Spinal cord (tissue), 10 donors: Measurements from ENCODE around the gene TTC9. TPM values are rescaled to one million over a fixed set of nuclear protein-coding genes. Genes with fewer than 3 reads are reported as not detected.

Experiments
- DNase-seq, 6 donors: peaks; one replicate each; pipeline versions ENCODE4 v3.0.0 to v3.0.0-alpha.2; 2013 to 2015; ENCODE audit warnings: low spot score in 6 of 6, low read depth in 4 of 6
- H3K27ac ChIP-seq: one replicate; pipeline ENCODE4 v1.5.1; 2013; ENCODE audit warnings: low read depth, low read length, control low read depth
- H3K27me3 ChIP-seq: one replicate; pipeline ENCODE4 v1.6.1; 2013; ENCODE audit warnings: low read length; ENCODE audit not compliant: control insufficient read depth, insufficient read depth
- H3K36me3 ChIP-seq: one replicate; pipeline ENCODE4 v1.6.1; 2013; ENCODE audit warnings: low read length; ENCODE audit not compliant: control insufficient read depth, insufficient read depth
- H3K4me1 ChIP-seq: one replicate; pipeline ENCODE4 v1.6.1; 2013; ENCODE audit warnings: low read length; ENCODE audit not compliant: control insufficient read depth, insufficient read depth
- H3K4me3 ChIP-seq: one replicate; pipeline ENCODE4 v1.5.1; 2013; ENCODE audit warnings: low read depth, low read length, control low read depth
- H3K9me3 ChIP-seq: one replicate; pipeline ENCODE4 v1.6.1; 2013; ENCODE audit warnings: low read length; ENCODE audit not compliant: control insufficient read depth, insufficient read depth
- WGBS: methylation state at CpG from one replicate; pipeline ENCODE4 v1.1.5; 2013; ENCODE audit warnings: missing lambda C conversion rate; ENCODE audit not compliant: insufficient coverage; 5-methylcytosine and 5-hydroxymethylcytosine counted together
- long read RNA-seq, 4 donors: transcript quantifications; one replicate each; lab custom pipeline, GENCODE V29; 2026
- polyA plus RNA-seq, 2 donors: library from polyadenylated mRNA; unstranded; fragments of 120-200 nt; gene quantifications; one replicate each; pipeline ENCODE4 v1.2.1, GENCODE V29; 2013; ENCODE audit not compliant: insufficient read length in 2 of 2
- total RNA-seq, 2 donors: library from RNA; depleted of rRNA in 1 of 2; stranded (reverse); fragments of 120-200 nt in 1 of 2; fragments of >200 nt in 1 of 2; gene quantifications; one replicate each; pipeline versions ENCODE4 v1.2.3 to v1.2.4, GENCODE V29; 2013 to 2014
- donor health status: healthy.

Gene TTC9
- total RNA-seq (10 to 100 TPM; 10.0 to 15.8 TPM), polyA plus RNA-seq (10 to 100 TPM; 34.4 to 41.1 TPM)
- long read RNA-seq, donor 1, full-length matches to known transcripts = 25 of 35 reads
- long read RNA-seq, donor 1, partial matches to known transcripts = 10 of 35 reads
- long read RNA-seq, donor 1, other reads (novel, unspliced or antisense) = 0 of 35 reads
- long read RNA-seq, donor 2, full-length matches to known transcripts = 9 of 14 reads
- long read RNA-seq, donor 2, partial matches to known transcripts = 5 of 14 reads
- long read RNA-seq, donor 2, other reads (novel, unspliced or antisense) = 0 of 14 reads
- long read RNA-seq, donor 3, full-length matches to known transcripts = 13 of 20 reads
- long read RNA-seq, donor 3, partial matches to known transcripts = 7 of 20 reads
- long read RNA-seq, donor 3, other reads (novel, unspliced or antisense) = 0 of 20 reads
- long read RNA-seq, donor 4, full-length matches to known transcripts = 6 of 6 reads
- long read RNA-seq, donor 4, partial matches to known transcripts = 0 of 6 reads
- long read RNA-seq, donor 4, other reads (novel, unspliced or antisense) = 0 of 6 reads

DNA sequence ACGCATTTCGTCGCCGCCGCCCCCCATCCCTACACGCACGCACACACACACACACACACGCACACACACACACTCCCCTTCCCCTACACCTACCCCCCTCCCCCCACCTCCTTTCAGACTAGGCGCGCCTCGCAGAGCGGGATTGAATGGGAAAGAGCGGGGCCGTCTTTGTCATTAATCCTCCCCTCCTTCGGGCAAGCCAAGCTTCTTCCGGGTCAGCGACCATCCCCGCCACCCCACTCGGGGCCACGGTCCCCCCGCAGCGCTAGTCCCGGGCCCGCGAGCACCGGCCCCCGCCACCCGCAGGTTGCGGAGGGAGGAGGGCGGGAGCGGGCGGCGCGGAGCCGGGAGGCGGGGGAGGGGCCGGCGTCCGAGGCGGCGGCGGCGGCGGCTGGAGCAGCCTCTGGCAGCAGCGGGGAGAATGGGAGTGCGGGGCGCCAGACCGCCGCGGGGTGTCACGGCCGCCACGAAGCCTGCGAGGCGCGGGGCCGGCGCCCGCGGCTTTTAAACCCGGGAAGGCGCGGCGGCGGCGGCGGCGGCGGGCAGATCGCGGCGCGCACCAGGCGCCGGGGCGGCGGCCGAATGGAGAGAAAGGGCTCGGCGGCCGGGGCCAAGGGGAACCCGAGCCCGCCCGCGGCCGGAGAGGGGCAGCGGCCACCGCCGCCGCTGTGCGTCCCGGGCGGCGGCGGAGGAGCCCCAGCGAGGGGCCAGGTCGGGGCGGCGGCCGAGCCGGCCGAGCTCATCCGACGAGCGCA lies at the start of gene TTC9:
TTC9 (plus strand) TSS at position 369 of the 755 bp plus-strand sequence; CDS start at position 583, 214 bp downstream.
- Histone ChIP-seq H3K9me3 (no peaks in the 10 kb centered on the region), H3K27me3 (peaks cover 6% of the 10 kb centered on the region), H3K4me3 (peak within 1 kb of the TSS; percentile 55), H3K36me3 (no peaks in the 10 kb centered on the region), H3K27ac (peak within 1 kb of the TSS; percentile 33), H3K4me1 (peaks cover 31% of the 10 kb centered on the region)
- under 1% methylated on average over 95 of the region's 105 CpGs for WGBS
- DNase-seq = peak in 2 of 6 donors; percentile 79 to 88

DNA sequence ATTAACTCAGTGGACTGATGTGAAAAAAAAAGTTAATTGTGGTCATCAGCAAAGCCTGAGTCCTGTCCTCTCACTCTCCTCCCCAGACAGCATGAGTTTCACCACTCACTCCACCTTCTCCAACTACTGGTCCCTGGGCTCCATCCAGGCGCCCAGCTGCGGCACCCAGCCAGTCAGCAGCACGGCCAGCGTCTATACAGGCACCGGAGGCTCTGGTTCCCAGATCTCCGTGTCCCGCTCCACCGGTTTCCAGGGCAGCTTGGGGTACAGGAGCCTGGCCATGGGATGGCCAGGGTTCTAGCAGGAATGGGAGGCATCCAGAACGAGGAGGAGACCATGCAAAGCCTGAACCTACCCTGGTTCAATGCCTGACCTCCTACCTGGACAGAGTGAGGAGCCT lies 47.3 kb upstream of the TTC9 start:
- Histone ChIP-seq H3K27ac (no peak overlapping the region), H3K36me3 (peaks cover 27% of the 10 kb centered on the region), H3K4me1 (no peaks in the 10 kb centered on the region), H3K27me3 (no peaks in the 10 kb centered on the region), H3K4me3 (no peak overlapping the region), H3K9me3 (no peaks in the 10 kb centered on the region)
- no peak for DNase-seq
- WGBS = 96% methylated on average over 9 of the region's 9 CpGs

DNA sequence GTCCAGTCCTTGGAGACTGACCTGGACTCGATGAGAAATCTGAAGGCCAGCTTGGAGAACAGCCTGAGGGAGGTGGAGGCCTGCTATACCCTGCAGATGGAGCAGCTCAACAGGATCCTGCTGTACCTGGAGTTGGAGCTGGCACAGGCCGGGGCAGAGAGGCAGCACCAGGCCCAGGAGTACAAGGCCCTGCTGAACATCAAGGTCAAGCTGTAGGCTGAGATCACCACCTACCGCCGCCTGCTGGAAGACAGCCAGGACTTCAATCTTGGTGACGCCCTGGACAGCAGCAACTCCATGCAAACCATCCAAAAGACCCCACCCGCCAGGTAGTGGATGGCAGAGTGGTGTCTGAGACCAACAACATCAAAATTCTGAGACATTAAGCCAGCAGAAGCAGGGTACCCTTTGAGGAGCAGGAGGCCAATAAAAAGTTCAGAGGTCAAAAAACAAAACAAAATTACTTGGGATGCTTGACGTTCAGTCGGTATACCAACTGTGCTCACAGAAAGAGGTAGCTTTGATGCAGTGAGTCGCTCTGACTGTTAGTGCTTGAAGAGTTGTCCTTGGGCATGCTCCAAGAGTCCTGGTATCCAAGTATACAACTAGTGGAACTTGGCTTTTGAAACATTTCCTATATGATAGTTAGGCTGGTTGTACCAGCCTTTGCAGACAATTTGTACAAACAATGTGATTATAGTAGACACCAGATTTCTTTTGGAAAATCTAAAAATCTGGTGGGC lies 46.1 kb upstream of the TTC9 start:
- Histone ChIP-seq H3K27ac (no peak overlapping the region), H3K4me1 (no peaks in the 10 kb centered on the region), H3K4me3 (no peak overlapping the region), H3K9me3 (no peaks in the 10 kb centered on the region), H3K27me3 (no peaks in the 10 kb centered on the region), H3K36me3 (peaks cover 27% of the 10 kb centered on the region)
- WGBS = 96% methylated on average over 8 of the region's 9 CpGs
- DNase-seq = no peak

DNA sequence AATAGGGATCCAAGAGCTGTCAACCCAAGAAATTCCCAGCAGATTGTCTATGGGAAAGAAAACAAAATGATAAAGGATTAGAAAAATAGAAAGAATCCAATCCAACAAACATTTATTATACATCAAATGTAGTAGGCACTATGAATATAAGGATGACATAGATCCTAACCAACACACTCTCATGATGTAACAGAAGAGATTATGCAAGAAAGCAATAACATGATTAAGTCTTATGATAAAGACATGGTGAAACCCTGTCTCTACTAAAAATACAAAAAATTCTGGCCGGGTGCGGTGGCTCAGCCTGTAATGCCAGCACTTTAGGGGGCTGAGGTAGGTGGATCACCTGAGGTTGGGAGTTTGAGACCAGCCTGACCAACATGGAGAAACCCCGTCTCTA lies 44.0 kb upstream of the TTC9 start:
- WGBS = no CpG with 5 or more reads among the region's 3 CpGs
- Histone ChIP-seq H3K36me3 (peaks cover 22% of the 10 kb centered on the region), H3K4me1 (no peaks in the 10 kb centered on the region), H3K27me3 (no peaks in the 10 kb centered on the region), H3K9me3 (no peaks in the 10 kb centered on the region), H3K27ac (no peak overlapping the region), H3K4me3 (no peak overlapping the region)
- no peak for DNase-seq

DNA sequence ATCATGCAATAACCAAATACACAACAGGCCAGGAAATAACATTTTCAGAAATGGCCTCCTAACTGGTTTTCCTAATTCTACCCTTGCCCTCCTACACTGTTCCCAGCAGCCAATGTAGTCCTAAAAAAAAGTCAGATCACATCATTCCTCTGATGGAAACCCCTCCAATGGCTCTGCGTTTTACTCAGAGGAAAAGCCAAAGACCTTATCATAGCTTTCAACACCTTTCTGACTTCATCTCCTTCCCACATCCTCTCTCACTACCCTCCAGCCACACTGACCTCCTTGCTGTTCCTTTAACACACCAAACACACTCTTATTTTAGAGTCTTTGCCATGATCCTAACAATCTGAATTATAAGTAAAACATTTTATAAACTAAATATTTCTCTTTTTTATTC lies 42.4 kb upstream of the TTC9 start:
- H3K4me1 ChIP-seq = no peaks in the 10 kb centered on the region
- no peaks in the 10 kb centered on the region for H3K27me3 ChIP-seq
- no peaks in the 10 kb centered on the region for H3K9me3 ChIP-seq
- WGBS = 40% methylated on average over 1 of the region's 1 CpG
- no peak overlapping the region for H3K4me3 ChIP-seq
- peaks cover 14% of the 10 kb centered on the region for H3K36me3 ChIP-seq
- no peak overlapping the region for H3K27ac ChIP-seq
- DNase-seq = no peak

DNA sequence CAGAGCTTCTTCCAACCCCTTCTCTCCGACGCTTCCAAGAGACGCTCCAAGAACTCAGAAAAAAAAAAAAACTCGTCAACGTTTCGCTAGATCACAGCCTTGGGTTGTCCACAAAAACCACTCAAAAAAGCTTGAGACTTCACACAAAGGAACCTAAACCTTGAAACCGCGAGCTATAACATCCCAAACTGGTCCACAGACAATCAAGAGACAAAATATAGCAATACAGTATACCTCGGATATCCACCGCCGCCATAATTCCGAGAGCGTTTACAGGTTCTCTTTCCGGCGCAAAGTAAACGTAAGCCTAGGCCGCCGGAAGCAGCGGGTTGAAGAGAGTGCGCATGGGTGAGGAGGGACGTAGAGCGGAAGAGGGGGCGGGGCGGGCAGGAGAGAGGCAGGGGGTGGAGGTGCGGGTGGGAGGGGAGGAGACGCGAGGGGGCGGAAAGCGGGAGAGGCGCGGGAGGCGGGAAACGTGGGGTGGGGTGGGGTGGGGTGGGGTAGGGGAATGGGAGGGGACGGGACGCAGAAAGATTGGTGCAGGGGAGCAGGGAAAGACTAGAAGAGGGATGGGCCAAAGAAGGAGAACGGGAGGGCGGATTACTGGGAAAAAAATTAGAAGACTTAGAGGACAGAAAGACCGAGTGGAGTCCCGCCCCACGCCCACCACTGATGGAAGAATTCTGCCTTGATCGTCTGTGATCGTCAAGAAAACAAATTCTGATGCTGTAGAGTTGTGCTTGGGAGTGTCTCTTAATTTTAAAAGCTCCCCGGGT lies 41.1 kb upstream of the TTC9 start, which contains the start of gene MED6:
MED6 (minus strand) TSS at position 274 of the 776 bp plus-strand sequence; CDS start at position 256, 18 bp downstream.
- no peaks in the 10 kb centered on the region for H3K27me3 ChIP-seq
- peaks cover 2% of the 10 kb centered on the region for H3K36me3 ChIP-seq
- H3K4me3 ChIP-seq = peak within 1 kb of the TSS; percentile 90
- DNase-seq = peak; percentile 71 to 98 (median 90)
- 0% methylated on average over 18 of the region's 43 CpGs for WGBS
- H3K4me1 ChIP-seq = no peaks in the 10 kb centered on the region
- H3K27ac ChIP-seq = peak within 1 kb of the TSS; percentile 57
- H3K9me3 ChIP-seq = no peaks in the 10 kb centered on the region

DNA sequence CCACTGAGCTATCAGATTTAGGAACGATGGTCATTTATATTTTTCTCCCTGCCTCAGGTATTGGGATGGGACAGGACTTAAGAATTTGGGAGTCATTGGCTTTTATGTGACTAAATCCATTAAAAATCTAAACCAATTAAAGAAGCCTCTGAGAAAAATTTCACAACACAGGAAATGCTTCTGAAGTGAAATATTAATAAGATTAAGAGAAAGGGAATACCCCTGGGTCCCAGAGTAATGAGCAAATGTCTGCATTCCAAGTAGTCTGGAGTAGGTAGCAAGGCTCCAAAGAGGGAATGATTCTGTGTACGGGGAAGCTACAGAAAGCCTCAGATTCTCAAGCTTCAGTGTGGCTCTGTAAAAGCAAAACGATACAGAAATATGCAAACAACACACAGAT lies 40.6 kb upstream of the TTC9 start:
- DNase-seq = peak in 2 of 6 donors; percentile 6 to 76
- H3K4me3 ChIP-seq = peak overlapping the region; percentile 34
- H3K27me3 ChIP-seq = no peaks in the 10 kb centered on the region
- no peaks in the 10 kb centered on the region for H3K4me1 ChIP-seq
- no peaks in the 10 kb centered on the region for H3K36me3 ChIP-seq
- no peak overlapping the region for H3K27ac ChIP-seq
- no CpG with 5 or more reads among the region's 3 CpGs for WGBS
- no peaks in the 10 kb centered on the region for H3K9me3 ChIP-seq

DNA sequence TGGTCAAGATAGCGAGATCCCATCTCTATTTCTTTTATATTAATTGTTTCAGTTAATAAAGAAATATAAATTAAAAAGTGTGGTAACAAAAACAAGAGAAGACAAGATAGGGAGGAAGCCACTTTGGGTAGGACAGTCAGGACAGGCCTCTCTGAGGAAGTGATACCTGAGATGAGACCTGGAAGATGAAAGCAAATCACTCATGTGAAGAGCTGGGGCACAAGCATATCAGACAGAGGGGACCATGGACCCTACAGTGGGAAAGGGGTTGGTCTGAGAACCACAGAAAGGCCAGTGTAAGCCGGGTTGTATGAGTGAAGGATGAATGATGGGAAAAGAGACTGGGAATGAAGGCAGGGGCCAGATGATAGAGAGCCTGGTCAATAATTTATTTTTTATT lies 39.5 kb upstream of the TTC9 start:
- no peaks in the 10 kb centered on the region for H3K4me1 ChIP-seq
- no peaks in the 10 kb centered on the region for H3K9me3 ChIP-seq
- no peak overlapping the region for H3K4me3 ChIP-seq
- no peak for DNase-seq
- H3K36me3 ChIP-seq = no peaks in the 10 kb centered on the region
- H3K27me3 ChIP-seq = no peaks in the 10 kb centered on the region
- WGBS = 100% methylated on average over 1 of the region's 2 CpGs
- no peak overlapping the region for H3K27ac ChIP-seq
